GM12873 (cell line): ENCODE data around the gene CCDC141.

Source experiments
- CTCF ChIP-seq: IDR thresholded peaks from 2 replicates; pipeline ENCODE4 v1.5.1; 2012; ENCODE audit warnings: low read depth, mild to moderate bottlenecking, moderate library complexity, low read length, control low read depth; ENCODE audit not compliant: insufficient read depth; ENCODE audit errors: missing control alignments

The CCDC141 gene

DNA sequence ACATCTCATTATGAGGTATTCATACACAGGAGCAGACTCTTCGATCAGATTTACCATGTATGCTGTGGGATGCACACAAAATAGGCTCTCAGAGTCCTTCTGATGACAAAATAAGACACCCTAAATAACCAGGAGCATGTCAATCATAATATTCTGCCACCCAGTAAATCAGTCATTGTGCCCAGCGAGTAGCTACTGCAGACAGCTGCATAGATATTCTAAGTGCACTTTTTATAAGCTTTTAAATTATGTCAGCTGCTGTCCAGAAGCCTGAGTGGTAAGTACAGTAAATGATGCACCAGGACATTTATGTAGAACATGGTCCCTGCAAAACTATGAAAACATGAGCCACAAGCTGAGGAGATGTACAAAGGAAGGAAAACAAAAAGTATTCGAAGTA lies 102.9 kb downstream of the CCDC141 start:
- no peak for TF ChIP-seq CTCF

DNA sequence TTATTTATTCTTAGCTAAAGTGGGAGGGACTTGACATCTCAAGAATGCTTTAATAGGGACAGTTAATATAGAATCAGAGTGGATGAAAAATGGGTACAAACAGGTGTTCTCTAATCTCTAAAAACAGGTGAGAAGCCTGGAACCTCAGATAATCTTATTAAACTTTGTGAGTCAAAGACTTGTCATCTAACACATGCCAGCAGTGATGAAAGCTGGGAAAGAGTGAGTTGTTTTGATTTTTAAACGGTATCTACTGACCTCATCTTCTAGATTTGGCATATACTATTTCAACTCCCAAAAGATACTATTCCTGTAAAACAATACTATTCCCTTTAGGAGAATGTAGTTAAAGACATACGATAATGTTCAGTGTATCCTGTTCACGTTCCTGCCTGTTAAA lies 103.4 kb downstream of the CCDC141 start:
- TF ChIP-seq CTCF: no peak

GRCh38 chr2:178943745-178944144 lies 106.2 kb downstream of the CCDC141 start:
- TF ChIP-seq CTCF: no peak

- no peak for TF ChIP-seq CTCF
Observed at GRCh38 chr2:178934571-178934970, 115.4 kb downstream of the CCDC141 start.

- no peak for TF ChIP-seq CTCF
Observed at GRCh38 chr2:178933493-178933892, 116.4 kb downstream of the CCDC141 start.

- no peak for TF ChIP-seq CTCF
Observed at GRCh38 chr2:178928077-178928476, 121.9 kb downstream of the CCDC141 start.

DNA sequence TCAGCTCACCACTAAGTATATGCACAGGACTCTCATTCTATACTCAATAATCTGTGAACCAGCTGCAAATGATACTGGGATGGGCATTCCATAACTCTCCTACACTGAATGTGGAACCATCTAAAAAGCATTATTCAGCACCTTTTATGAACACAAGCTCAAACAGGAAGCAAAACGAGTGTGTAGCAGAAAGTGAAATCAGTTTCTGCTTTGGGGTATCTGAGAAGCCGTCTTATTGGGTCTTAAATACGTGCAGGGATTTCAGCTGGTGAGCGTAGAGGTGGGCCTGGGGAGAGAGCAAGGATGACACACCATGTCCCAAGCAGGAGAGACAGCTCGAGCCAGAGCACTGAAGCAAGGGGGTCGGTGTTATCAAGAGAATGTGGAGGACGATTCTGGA lies 122.8 kb downstream of the CCDC141 start:
- TF ChIP-seq CTCF: no peak

- no peak for TF ChIP-seq CTCF
Observed at GRCh38 chr2:178924817-178925216, 125.1 kb downstream of the CCDC141 start.
